RPMI7951 (cell line): Measurements from ENCODE around the gene NR2F1-AS1. TPM values are rescaled to one million over a fixed set of nuclear protein-coding genes. Genes with fewer than 3 reads are reported as not detected.
A peak's percentile ranks its signal among the peaks of the same experiment; 100 is the strongest.

Source experiments
- DNase-seq: peaks from one replicate; pipeline ENCODE4 v3.0.0-alpha.2; 2012; ENCODE audit warnings: low read depth
- total RNA-seq: library from RNA; depleted of rRNA; stranded (reverse); fragments of >200 nt; shearing (Covaris generic); gene quantifications from 2 replicates; pipeline ENCODE4 v1.2.3, GENCODE V29; 2014; rRNA removed

Gene NR2F1-AS1
- total RNA-seq, 1 experiment from 2014 or later: 29.2 TPM

GRCh38 chr5:93385655-93386054 lies 195.4 kb downstream of the NR2F1-AS1 start:
- peak; percentile 48 for DNase-seq

- peak; percentile 23 for DNase-seq
Measured at GRCh38 chr5:93384995-93385394, 196.0 kb downstream of the NR2F1-AS1 start.

DNA sequence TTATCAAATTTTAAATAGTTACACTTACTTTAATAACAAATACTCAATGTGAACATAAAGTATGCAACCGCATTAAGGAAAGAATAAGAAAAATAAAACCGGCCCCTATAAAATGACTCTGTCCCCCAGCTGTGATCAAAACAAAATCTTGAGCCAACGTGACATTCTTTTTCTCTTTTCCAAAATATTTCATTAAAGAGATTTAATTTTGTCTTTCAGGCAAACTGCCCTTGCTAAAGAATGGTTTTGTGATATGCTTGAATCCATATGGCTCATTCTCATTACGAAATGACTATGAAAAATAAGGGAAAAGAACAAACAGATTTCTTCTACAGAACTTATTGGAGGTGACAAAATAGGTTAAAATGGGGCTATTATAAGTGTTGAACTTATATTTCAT lies 197.0 kb downstream of the NR2F1-AS1 start:
- no peak for DNase-seq

DNA sequence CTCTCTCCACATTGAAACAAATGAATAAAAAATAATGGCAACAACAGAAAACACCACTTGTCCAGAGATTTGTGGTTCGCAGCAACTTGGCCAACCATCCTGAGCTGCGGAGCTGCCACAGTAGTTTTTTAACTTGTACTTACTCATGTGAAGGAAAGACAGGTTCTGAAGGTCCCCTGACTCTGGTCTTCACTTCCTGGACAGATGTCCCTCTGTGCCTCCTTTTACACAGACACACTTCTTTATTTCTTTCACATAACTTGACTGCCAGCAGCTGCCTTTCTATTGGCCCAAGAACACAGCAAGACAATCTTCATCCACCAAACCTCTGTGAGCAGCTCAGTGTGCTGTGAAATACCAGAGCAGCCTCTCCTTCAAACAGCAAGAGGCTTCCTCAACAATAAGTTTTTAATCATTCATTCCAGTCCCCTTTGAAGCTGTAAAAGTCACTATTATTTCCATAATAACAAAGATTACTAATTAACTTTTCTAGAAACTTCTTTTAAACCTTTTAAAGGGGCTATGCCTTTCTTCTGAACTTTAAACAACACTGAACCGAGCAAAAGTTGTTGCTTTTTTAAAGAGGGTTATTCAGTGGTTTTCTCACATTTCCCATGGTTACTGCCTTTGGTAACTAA lies 198.7 kb downstream of the NR2F1-AS1 start:
- no peak for DNase-seq

DNA sequence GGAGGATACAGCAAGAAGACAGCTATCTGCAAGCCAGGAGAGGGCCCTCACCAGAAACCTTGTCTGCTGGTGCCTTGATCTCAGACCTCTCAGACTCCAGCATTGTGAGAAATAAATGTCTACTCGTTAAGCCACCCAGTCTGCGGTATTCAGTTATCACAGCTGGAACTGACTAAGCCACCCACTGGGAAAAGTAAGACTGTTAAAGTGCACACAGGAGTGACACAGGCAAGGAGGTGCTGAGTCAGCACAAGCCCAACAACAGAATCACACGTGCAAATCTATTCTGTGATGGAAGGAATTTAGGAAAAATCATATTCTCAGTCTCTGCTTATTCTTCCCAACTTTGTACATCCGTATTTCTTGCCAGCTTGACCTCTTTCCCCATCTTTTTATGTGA lies 200.0 kb downstream of the NR2F1-AS1 start:
- DNase-seq: peak; percentile 66

GRCh38 chr5:93378073-93378472 lies 202.9 kb downstream of the NR2F1-AS1 start:
- DNase-seq: peak; percentile 88

GRCh38 chr5:93371893-93372292 lies 209.1 kb downstream of the NR2F1-AS1 start:
- peak; percentile 64 for DNase-seq

DNA sequence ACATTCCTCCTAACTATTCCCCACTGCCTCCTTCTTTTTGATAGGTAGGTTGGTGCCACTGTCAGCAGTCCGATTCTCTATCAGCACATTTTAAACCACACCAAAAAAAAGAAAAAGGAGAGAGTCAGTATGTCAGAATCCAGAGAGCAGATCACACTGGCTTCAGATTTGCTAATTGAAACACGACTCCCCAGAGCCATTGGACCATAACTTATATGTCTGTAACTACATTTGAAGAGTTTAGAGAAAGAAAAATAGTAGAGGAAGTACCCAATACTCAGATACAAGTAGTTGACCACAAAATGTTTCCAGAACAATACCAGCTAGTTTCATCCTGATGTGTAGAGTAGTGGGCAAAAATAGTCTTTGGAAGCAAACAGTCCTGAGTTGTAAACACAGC lies 216.6 kb downstream of the NR2F1-AS1 start:
- no peak for DNase-seq

DNA sequence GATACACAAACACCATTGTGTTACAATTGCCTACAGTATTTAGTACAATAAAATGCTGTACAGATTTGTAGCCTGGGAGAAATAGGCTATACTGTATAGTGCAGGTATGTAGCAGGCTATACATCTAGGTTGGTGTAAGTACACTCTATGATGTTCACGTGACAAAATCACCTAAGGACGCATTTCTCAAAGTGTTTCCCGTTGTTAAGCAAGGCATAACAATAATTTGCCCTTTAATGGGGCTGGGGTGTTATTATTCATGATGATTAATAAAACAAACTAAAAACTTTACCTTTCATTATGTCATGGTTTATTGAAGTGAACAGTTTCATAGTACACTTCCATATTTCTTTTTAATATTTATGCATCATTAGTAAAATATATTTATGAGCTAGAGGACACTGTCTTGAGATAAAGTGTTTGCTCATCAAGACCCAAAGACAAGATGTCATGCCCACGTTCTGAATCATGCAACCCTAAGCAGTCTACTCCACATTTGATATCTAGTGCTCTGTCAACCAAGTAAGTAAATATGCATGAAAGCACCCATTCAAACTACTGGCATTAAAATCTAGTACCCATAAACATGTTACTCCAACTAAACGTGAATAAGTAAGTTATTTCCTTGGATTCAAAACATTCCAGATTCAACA lies 220.5 kb downstream of the NR2F1-AS1 start:
- no peak for DNase-seq

- no peak for DNase-seq
Measured at GRCh38 chr5:93359960-93360305, 221.1 kb downstream of the NR2F1-AS1 start.

Other genes with a start within 250 kb of the NR2F1-AS1 start
- 16.4 and 17.1 TPM in 2 replicates for gene NR2F1, start 2.0 kb upstream of the NR2F1-AS1 start, total RNA-seq
- 0.10 and 0.24 TPM in 2 replicates for gene POU5F2, start 160.4 kb upstream of the NR2F1-AS1 start, total RNA-seq